Calu3 (cell line): ENCODE results near the gene ZNF217. TPM values are rescaled to one million over a fixed set of nuclear protein-coding genes. Genes with fewer than 3 reads are reported as not detected.
A peak's percentile ranks its signal among the peaks of the same experiment; 100 is the strongest.

Source experiments
- BruUV-seq: library from RNA; stranded (reverse); fragments of 400-500 nt; replicated peaks from 2 replicates; lab custom pipeline; 2021; lab: Mats Ljungman, UMichigan
- CTCF ChIA-PET: fragments of 300-600 bp; sonication (Branson Sonifier 250); formaldehyde crosslinking; loops from one replicate; lab custom pipeline; 2022; ENCODE audit warnings: antibody characterized with exemption; lab: Charles Lee
- DNase-seq: peaks from one replicate; pipeline ENCODE4 v3.0.0; 2022
- H3K27ac Mint-ChIP-seq: one replicate; pipeline ENCODE4 v1.8.0; 2022; ENCODE audit warnings: mixed read lengths; ENCODE audit not compliant: unreplicated experiment
- H3K27me3 Mint-ChIP-seq: one replicate; pipeline ENCODE4 v1.8.0; 2022; ENCODE audit warnings: mixed read lengths; ENCODE audit not compliant: unreplicated experiment
- H3K36me3 Mint-ChIP-seq: one replicate; pipeline ENCODE4 v1.8.0; 2022; ENCODE audit warnings: mild to moderate bottlenecking, moderate library complexity, mixed read lengths; ENCODE audit not compliant: insufficient read depth, unreplicated experiment
- H3K4me1 Mint-ChIP-seq: one replicate; pipeline ENCODE4 v1.8.0; 2022; ENCODE audit warnings: mild to moderate bottlenecking, low read depth, mixed read lengths; ENCODE audit not compliant: unreplicated experiment
- H3K4me3 Mint-ChIP-seq: one replicate; pipeline ENCODE4 v1.8.0; 2022; ENCODE audit warnings: mild to moderate bottlenecking, low read depth, moderate library complexity, mixed read lengths; ENCODE audit not compliant: unreplicated experiment
- H3K9me3 Mint-ChIP-seq: one replicate; pipeline ENCODE4 v1.8.0; 2022; ENCODE audit warnings: low read depth, mixed read lengths; ENCODE audit not compliant: unreplicated experiment
- CTCF ChIP-seq: fragments of 200-600 bp; IDR thresholded peaks from one replicate; pipeline ENCODE4 v1.8.0; 2022; ENCODE audit warnings: antibody characterized with exemption; ENCODE audit not compliant: unreplicated experiment
- intact Hi-C: fragments of 100-400 bp; cut with micrococcal nuclease; formaldehyde crosslinking; loops from one replicate; pipeline ENCODE4 v1.10.0; 2022; ENCODE audit not compliant: unreplicated experiment
- total RNA-seq: library from RNA; stranded (reverse); gene quantifications from 2 replicates; pipeline ENCODE4 v1.2.3, GENCODE V29; 2022

ZNF217 gene
- total RNA-seq, 1 experiment from 2014 or later: 87.3 TPM

GRCh38 chr20:53561505-53561904 is 32.1 kb downstream of the ZNF217 start:
- H3K9me3 Mint-ChIP-seq: no peaks in the 10 kb centered on the region
- H3K36me3 Mint-ChIP-seq: peaks cover 47% of the 10 kb centered on the region
- no peak overlapping the region for H3K4me3 Mint-ChIP-seq
- H3K27ac Mint-ChIP-seq: no peak overlapping the region
- no peaks in the 10 kb centered on the region for H3K4me1 Mint-ChIP-seq
- TF ChIP-seq CTCF: no peak
- CTCF ChIA-PET: no interaction called here
- DNase-seq: no peak
- no peaks in the 10 kb centered on the region for H3K27me3 Mint-ChIP-seq
- intact Hi-C loops: no loop called here
- BruUV-seq: TSS peak; percentile 25

GRCh38 chr20:53559816-53560215 is 33.8 kb downstream of the ZNF217 start:
- CTCF ChIA-PET: no interaction called here
- Mint-ChIP-seq H3K4me3 (no peak overlapping the region), H3K4me1 (no peaks in the 10 kb centered on the region), H3K9me3 (no peaks in the 10 kb centered on the region), H3K27me3 (no peaks in the 10 kb centered on the region), H3K27ac (no peak overlapping the region), H3K36me3 (peaks cover 30% of the 10 kb centered on the region)
- intact Hi-C loops: no loop called here
- no TSS peak for BruUV-seq
- DNase-seq: no peak
- no peak for TF ChIP-seq CTCF

GRCh38 chr20:53557130-53557529 is 36.5 kb downstream of the ZNF217 start:
- no TSS peak for BruUV-seq
- CTCF ChIA-PET: interaction anchor here (1.0 to 1.1 kb wide), 2 partner anchors 9 to 14 kb away, joined by 4 to 5 read pairs; no protein-coding TSS in a partner anchor
- no peaks in the 10 kb centered on the region for H3K27me3 Mint-ChIP-seq

GRCh38 chr20:53556267-53556897 is 37.3 kb downstream of the ZNF217 start:
- no peak for DNase-seq
- Mint-ChIP-seq H3K27ac (no peak overlapping the region), H3K4me3 (no peak overlapping the region), H3K4me1 (no peaks in the 10 kb centered on the region), H3K9me3 (no peaks in the 10 kb centered on the region), H3K27me3 (no peaks in the 10 kb centered on the region), H3K36me3 (peaks cover 13% of the 10 kb centered on the region)
- intact Hi-C loops: no loop called here
- TF ChIP-seq CTCF: no peak
- CTCF ChIA-PET: no interaction called here
- no TSS peak for BruUV-seq

More at GRCh38 chr20:53557130-53557529, 36.5 kb downstream of the ZNF217 start:
- H3K27ac Mint-ChIP-seq: no peak overlapping the region
- H3K4me1 Mint-ChIP-seq: no peaks in the 10 kb centered on the region
- no peak overlapping the region for H3K4me3 Mint-ChIP-seq
- H3K36me3 Mint-ChIP-seq: peaks cover 13% of the 10 kb centered on the region
- intact Hi-C loops: no loop called here
- no peaks in the 10 kb centered on the region for H3K9me3 Mint-ChIP-seq
- no peak for TF ChIP-seq CTCF
- DNase-seq: no peak
